ENCODE data around the gene SPTBN4.
"Not testable (repeated sequence)": the region's sequence is repeated elsewhere in the genome, so short reads cannot be mapped to it uniquely, and the experiment has no call there.

The SPTBN4 gene

DNA sequence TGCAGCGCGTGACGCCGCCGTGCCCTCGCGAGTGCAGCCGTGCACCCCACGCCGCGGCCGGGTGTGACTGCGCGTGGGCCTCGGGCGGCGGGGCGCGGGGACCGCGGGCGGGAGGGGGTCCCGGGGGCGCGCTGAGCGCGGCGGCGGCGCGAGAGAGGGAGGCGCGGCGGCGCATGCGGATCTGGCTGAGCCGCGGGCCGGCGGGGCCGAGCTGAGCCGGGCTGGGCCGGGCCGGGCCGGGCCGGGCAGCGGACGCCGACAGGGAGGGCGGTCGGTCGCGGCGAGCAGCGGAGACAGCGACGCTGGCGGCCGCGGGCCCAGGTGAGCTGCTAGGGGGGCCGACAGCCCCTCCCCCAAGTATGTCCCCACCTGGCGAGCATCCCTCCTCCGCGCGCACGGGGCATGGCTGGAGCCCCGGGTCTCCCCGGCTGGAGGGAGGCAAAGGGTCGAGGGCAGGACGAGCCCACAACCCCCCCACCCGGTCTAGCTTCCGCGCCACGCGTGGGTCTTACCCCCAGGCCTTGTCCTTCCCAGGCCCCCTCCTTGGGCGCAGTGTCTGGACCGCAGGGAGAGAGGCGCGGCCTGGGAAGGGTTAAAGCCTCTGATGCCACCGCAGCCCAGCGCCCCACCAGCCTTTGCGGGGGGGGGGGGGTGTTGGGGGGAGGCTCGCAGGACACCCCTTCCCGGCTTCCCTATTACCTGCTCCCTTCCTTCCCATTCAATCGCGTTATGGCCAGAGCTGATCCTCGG lies at the start of gene SPTBN4:
SPTBN4 (plus strand) TSS at position 17 of the 750 bp plus-strand sequence. CDS start 5,621 bp downstream, outside the sequence.
- no peak for DNase-seq (ENCODE audit: low read depth)

GRCh38 chr19:40417643-40417981 lies 49.2 kb upstream of the SPTBN4 start:
- DNase-seq (ENCODE audit: low read depth) = no peak

DNA sequence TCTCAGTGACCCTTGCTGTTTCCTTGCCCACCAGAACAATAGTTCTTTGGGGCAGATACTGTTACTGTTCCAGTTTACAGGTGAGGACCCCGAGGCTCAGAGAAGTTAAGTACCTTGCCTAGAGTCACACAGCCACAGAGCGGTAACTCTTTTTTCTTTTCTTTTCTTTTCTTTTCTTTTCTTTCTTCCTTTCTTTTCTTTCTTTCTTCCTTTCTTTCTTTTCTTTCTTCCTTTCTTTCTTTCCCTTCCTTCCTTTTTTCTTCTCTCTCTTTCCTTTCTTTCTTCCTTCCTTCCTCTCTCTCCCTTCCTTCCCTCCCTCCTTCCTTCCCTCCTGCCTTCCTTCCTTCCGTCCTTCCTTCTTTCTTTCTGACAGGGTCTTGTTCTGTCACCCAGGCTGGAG lies 48.8 kb upstream of the SPTBN4 start:
- DNase-seq (ENCODE audit: low read depth) = no peak

DNA sequence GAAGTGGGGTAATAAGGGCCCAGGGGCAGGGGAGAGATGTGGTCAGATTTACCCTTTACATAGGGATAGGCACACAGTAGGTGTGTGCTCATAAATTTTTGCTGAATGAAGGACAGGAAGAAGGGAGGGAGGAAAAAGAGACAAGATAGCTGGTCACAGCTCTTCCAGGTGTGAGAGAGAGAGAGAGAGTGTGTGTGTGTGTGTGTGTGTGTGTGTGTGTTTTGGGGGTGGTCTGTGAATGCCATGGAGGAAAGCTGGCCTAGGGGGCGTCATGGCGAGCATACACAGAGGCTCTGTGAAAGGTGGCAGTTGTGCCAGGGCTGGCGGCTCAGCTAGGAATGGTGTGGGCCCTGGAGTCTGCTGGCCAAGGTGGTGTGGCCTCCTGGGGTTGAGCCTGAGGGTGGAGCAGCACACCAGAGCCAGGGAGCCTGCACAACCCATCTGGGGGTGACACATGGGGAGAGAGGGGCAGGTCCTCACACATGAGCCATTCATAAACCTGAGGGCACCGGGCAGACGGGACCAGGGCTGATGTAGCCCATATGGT lies 47.7 kb upstream of the SPTBN4 start:
- DNase-seq (ENCODE audit: low read depth) = no peak

DNA sequence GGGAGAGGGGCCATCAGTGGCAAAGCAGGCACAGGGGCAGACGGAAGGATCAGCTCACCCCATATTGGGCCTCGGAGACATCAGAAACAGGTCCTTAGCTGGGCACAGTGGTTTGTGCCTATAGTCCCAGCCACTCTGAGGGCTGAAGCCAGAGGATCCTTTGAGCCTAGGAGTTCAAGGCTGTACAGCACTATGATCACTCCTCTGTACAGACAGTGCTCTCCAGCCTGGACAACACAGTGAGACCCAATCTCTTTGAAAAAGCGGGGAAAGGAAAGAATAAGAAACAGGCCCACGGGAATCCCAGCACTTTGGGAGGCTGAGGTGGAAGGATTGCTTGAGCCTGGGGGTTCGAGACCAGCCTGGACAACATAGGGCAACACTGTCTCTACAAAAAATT lies 47.0 kb upstream of the SPTBN4 start:
- DNase-seq (ENCODE audit: low read depth) = no peak

DNA sequence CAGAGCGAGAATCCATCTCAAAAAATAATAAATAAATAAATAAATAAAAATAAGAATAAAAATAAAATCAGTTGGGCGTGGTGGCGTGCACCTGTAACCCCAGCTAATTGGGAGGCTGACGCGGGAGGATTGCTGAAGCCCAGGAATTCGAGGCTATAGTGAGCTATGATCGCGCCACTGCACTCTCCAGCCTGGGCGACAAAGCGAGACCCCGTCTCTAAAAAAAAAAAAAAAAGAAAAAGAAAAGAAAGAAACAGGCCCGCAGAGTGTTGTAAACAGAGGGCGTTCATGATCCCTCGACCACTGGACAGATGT lies 46.4 kb upstream of the SPTBN4 start:
- no peak for DNase-seq (ENCODE audit: low read depth)

DNA sequence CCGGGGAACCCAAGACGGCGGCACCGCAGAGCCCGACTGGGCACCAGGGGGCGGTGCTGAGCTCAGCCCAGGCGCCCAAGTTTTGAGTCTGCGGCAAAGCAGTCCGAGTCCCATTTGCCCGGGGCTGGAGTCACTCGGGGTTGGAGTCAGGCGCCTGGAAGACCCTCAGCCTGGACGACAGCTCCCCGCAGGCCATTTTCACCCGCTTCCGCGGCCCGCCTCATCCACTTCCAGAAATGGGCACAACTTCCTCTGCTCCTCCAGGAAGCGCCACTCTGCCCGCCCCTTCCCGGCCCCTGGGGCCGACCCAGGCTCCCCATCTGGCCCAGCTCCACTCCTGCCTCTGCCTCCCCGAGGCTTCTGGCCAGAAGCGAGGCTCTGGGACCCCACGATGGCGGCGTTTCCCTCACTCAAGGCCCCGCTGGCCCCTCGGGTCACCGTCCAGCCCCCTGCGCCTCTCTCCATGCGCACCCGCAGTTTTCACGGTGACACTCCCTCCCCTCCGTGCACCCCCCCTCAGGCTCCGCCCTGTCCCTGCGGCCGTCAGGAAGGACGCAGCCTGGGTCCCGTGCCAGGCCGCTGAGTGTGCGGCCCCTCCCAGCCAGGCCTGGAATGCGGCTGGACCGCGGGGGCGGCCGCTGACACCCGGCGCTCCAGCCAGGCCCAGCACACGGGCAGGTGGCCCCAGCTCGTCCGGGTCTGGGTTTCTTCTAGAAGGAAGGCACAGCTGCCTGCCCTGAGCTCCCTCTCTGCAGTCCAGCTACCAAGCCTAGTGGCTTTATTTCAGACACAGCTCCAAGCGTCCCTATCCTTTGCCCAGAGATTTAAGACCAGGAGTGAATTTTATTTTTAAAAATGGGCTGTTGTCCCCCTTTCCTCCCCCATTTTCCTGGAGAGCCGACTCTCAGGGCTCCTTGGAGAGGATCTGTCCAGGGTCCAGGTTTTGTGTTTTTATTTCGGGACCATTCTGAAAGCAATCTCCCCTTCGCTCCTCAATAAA lies 45.7 kb upstream of the SPTBN4 start:
- DNase-seq (ENCODE audit: low read depth) = peak; percentile 61

DNA sequence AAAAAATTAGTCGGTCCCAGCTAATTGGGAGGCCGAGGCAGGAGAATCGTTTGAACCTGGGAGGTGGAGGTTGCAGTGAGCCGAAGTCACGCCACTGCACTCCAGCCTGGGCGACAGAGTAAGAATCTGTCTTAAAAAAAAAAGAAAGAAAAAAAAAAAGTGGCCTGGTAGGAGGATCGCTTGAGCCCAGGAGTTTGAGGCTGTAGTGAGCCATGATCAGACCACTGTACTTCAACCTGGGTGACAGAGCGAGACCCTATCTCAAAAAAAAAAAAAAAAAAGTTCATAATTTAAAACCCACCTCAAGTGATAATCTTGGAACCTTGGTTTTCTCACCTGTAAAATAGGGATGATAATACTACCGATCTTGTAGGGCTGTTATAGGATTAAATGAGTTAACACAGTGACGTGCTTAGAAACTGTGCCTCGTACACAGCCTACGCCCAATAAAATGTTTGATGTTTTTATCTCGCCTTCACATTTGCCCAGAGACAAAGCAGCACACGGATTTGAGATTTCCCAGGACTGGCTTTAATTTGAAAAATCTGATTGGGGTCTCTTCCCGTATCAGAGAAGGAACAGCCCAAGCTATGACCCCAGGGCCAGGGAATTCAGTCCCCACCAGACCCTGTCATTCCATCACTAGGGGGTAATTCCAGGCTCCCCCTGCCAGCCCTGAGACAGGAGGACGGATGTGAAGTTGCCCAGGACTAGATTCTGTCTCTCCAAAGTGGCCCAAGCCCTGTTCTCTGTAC lies 44.6 kb upstream of the SPTBN4 start:
- DNase-seq (ENCODE audit: low read depth) = no peak

DNA sequence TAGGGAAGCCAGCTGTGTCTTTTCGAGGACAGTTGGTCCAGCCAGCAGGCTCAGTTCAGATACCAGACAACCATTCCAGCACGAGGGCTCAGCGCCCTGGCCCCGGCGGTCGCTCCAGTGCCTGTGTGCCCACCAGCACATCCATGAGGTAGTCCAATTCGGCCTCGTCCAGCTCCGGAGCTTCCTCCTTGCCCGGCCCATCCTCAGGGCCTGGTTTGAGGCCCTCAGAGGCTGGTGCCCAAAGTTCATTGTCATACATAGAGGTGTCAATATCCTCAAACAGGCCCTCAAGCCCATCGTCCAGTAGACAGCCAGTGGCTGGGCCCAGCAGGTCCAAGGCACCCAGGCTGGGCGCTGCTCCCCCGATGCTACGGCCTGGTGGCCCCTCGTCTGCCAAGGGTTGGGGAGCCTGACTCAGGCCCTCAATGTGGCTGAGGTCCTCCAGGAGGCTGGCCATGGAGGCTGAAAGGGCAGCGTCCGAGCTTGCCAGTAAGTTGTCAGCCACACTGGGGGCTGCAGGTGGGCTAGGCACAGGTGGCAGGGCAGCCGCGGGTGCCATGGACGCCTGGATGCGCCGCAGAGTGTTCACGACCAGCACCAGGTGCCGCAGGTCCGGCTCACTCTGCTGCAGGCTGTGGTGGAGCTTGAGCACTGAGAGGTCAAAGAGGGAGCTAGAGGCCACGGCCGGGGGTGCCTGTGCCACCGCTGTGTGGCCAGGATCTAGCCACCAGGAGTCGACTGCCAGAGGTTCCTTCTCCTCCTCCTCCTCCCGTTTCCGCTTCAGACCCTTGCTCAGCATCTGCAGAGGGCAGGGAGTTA lies 43.8 kb upstream of the SPTBN4 start:
- DNase-seq (ENCODE audit: low read depth) = no peak

DNA sequence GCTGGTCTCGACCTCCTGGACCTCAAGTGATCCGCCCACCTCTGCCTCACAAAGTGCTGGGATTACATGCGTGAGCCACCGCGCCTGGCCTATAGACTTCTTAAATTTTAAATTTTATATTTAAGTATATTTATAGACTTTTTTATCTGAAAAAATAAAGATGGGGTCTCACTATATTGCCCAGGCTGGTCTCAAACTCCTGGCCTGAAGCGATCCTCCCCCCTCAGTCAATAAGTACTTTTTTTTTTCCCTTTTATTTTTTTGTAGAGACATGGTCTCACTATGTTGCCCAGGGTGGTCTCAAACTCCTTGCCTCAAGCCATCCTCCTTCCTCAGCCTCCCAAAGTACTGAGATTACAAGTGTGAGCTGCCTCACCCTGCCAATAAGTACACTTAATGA lies 42.9 kb upstream of the SPTBN4 start:
- DNase-seq (ENCODE audit: low read depth) = no peak

DNA sequence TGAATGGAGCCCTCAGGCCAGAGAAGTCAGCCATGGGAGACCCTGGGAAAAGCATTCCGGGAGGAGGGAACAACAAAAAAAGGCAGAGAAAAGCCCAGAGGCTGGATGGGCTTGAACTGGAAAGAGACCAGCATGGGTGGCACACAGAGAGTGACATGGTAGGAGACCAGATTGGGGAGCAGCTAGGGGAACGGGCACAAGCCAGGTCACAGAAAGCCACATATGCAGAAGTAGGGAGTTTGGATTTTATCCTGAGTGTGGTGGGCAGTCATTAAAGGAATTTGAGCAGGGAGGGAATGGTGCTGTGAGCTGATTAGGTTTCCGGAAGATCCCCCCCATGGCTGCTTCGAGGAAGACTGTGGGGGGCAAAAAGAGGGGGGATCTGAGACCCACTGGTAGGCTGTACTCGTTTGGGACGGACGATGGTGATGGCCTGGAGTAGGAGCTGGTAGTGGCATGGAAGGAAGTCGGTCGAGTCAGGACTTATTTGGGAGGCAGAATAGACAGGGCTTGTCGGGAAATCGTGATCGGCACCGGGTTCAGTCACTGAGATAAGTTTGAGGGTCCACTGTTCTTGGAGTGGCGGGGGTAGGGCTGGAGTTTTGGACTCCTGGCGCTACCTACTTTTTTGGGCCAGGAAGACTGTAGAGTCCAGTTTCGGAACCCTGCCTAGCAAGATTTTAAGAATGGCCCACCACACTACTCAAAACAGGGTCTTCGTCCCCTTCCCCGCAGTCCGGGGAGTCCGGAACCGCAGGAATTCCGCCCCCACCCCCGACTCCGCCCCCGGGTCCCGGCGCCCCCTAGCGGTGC lies 42.0 kb upstream of the SPTBN4 start:
- peak; percentile 22 for DNase-seq (ENCODE audit: low read depth)

GRCh38 chr19:40425450-40426287 lies 41.1 kb upstream of the SPTBN4 start, which contains the start of gene SERTAD1:
Gene SERTAD1 (minus strand): TSS chr19:40425992. CDS start chr19:40423546, 2,446 bp downstream.
- peak; percentile 100 for DNase-seq (ENCODE audit: low read depth)

DNA sequence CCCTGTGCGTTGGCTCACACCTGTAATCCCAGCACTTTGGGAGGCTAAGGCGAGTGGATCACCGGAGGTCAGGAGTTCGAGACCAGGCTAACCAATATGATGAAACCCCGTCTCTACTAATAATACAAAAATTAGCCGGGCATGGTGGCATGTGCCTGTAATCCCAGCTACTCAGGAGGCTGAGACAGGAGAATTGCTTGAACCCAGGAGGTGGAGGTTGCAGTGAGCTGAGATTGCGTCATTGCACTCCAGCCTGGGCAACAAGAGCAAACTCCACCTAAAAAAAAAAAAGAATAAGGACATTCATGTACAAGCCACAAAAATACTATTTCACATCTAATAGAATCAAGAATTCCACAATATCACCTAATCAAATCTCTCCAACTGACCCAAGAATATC lies 38.6 kb upstream of the SPTBN4 start:
- DNase-seq (ENCODE audit: low read depth) = not testable (repeated sequence)

- not testable (repeated sequence) for DNase-seq (ENCODE audit: low read depth)
Observed at GRCh38 chr19:40430242-40430641, 36.6 kb upstream of the SPTBN4 start.

DNA sequence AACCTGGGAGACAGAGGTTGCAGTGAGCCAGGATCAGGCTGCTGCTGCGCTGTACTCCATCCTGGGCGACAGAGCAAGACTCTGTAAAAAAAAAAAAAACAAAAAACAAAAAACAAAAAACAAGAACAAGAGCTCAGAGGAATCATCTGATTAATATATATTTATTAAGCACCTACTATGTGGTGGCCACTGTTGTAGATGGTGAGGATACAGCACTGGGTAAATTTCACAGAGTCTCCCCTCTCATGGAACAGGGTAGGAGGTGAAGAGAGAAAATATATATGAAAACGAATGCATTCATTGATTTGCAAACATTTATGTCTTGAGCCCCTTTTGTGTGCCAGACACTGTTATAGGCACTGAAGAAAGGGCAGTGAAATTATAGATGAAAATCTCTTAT lies 35.1 kb upstream of the SPTBN4 start:
- DNase-seq (ENCODE audit: low read depth) = no peak

- DNase-seq (ENCODE audit: low read depth) = not testable (repeated sequence)
Observed at GRCh38 chr19:40432760-40433159, 34.0 kb upstream of the SPTBN4 start.

DNA sequence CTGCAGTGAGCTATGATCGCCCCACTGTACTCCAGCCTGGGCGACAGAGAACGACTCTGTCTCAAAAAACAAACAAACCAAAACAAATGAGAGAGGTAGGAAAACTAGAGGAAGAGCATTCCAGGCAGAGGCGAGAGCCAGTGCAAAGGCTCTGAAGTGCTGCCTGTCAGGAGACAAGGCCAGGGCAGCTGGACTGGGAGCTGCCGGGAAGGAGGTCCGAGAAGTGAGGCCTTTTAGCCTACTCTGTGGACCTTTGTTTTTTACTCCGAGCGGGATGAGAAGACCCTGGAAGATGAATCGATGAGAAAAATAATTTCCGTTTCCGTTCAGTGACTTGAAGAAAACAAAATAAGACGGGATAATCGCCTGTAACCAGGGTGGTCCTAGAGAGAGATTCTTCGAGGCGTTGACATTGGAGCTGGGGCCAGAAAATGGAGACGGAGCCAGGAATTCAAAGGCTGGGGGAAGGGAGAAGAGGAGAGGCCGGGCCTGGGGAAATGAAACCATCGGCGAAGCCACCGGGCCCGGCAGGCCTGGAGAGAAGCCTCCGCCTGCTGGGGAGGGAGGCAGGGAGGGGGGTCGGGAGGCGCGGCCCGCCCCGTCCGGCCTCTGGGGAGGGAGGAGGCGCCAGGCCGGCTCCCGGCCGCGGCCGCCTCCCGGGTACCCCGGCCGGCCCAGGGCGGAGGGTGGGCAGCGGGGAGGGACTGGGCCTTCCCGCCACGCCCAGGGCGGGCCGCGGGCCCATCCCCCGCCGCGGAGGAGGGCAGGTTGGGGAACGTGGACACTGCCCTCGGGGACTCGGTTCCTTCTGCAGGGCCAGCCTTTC lies 33.2 kb upstream of the SPTBN4 start:
- peak; percentile 32 for DNase-seq (ENCODE audit: low read depth)

DNA sequence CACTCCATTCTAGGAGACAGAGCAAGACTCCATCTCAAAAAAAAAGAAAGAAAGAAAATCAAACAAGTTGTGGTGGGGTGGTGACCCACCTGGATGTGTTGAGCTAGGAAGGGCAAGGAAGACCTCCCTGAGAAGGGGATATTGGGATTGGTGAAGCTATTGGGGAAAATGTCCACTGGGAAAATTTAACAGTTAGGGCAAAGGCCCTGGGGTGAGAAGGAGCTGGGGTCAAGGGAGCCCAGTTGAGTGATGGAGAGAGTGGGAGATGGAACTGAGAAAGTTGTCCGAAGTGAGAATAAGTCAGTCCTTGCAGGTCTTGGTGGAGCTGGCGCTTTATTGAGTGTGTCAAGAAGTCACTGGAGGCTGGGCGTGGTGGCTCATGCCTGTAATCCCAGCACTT lies 28.5 kb upstream of the SPTBN4 start:
- no peak for DNase-seq (ENCODE audit: low read depth)

All from activated T-cell treated with anti-CD3 and anti-CD28 coated beads for 1 hour (primary cell).